HAP-1 (cell line): ENCODE results near the gene ACVR2B.

Source experiments
- DNase-seq, 2 experiments: peaks; one replicate each; pipeline ENCODE4 v3.0.0-alpha.2; 2016 to 2020; ENCODE audit warnings: low spot score in 2 of 2
- H3K27me3 ChIP-seq: fragments of 250-450 bp; sonication (Bioruptor Pico); 2 replicates; pipeline ENCODE4 v1.5.1; 2020; ENCODE audit warnings: low read depth, mild to moderate bottlenecking, moderate library complexity
- H3K36me3 ChIP-seq: fragments of 250-450 bp; sonication (Bioruptor Pico); replicated peaks from 2 replicates; pipeline ENCODE4 v1.5.1; 2020; ENCODE audit warnings: mild to moderate bottlenecking
- H3K4me1 ChIP-seq: fragments of 250-450 bp; sonication (Bioruptor Pico); 2 replicates; pipeline ENCODE4 v1.5.1; 2020; ENCODE audit warnings: mild to moderate bottlenecking
- H3K4me3 ChIP-seq: fragments of 250-450 bp; sonication (Bioruptor Pico); 2 replicates; pipeline ENCODE4 v1.5.1; 2020; ENCODE audit warnings: mild to moderate bottlenecking, moderate library complexity
- H3K9me3 ChIP-seq: fragments of 250-450 bp; sonication (Bioruptor Pico); 2 replicates; pipeline ENCODE4 v1.5.1; 2020; ENCODE audit warnings: mild to moderate bottlenecking, moderate library complexity
- in situ Hi-C: fragments of 300-500 bp; cut with MboI; formaldehyde crosslinking; loops from 3 replicates; pipeline ENCODE4 v1.14.3; 2020; ENCODE audit warnings: low sequenced_read_pairs, inconsistent platforms, mixed read lengths

The ACVR2B gene

GRCh38 chr3:38471260-38471857 is 17.7 kb downstream of the ACVR2B start:
- H3K27me3 ChIP-seq, result no peaks in the 10 kb centered on the region
- in situ Hi-C loops, result no loop called here
- no peak overlapping the region for H3K4me3 ChIP-seq
- H3K36me3 ChIP-seq, result no peaks in the 10 kb centered on the region
- H3K4me1 ChIP-seq, result no peaks in the 10 kb centered on the region
- DNase-seq, result no peak
- H3K9me3 ChIP-seq, result peaks cover 7% of the 10 kb centered on the region; the same call in 1 of the 2 replicates

GRCh38 chr3:38472342-38472741 is 18.7 kb downstream of the ACVR2B start:
- in situ Hi-C loops, result no loop called here
- Histone ChIP-seq H3K36me3 (no peaks in the 10 kb centered on the region), H3K4me1 (no peaks in the 10 kb centered on the region), H3K4me3 (no peak overlapping the region), H3K27me3 (no peaks in the 10 kb centered on the region), H3K9me3 (peaks cover 5% of the 10 kb centered on the region; the same call in 1 of the 2 replicates)
- DNase-seq, result no peak

GRCh38 chr3:38473229-38473628 is 19.5 kb downstream of the ACVR2B start:
- in situ Hi-C loops, result no loop called here
- no peak overlapping the region for H3K4me3 ChIP-seq
- no peaks in the 10 kb centered on the region for H3K4me1 ChIP-seq
- H3K9me3 ChIP-seq, result peaks cover 5% of the 10 kb centered on the region; the same call in 1 of the 2 replicates
- H3K36me3 ChIP-seq, result no peaks in the 10 kb centered on the region
- DNase-seq, result no peak
- H3K27me3 ChIP-seq, result no peaks in the 10 kb centered on the region

GRCh38 chr3:38474928-38475605 is 21.4 kb downstream of the ACVR2B start:
- DNase-seq, result no peak
- H3K27me3 ChIP-seq, result no peaks in the 10 kb centered on the region
- H3K36me3 ChIP-seq, result peaks cover 11% of the 10 kb centered on the region
- H3K9me3 ChIP-seq, result no peaks in the 10 kb centered on the region
- H3K4me3 ChIP-seq, result no peak overlapping the region
- in situ Hi-C loops, result no loop called here
- H3K4me1 ChIP-seq, result no peaks in the 10 kb centered on the region

GRCh38 chr3:38475716-38476115 is 22.0 kb downstream of the ACVR2B start:
- H3K9me3 ChIP-seq, result no peaks in the 10 kb centered on the region
- H3K4me1 ChIP-seq, result no peaks in the 10 kb centered on the region
- in situ Hi-C loops, result no loop called here
- H3K4me3 ChIP-seq, result no peak overlapping the region
- peaks cover 18% of the 10 kb centered on the region for H3K36me3 ChIP-seq
- DNase-seq, result no peak
- H3K27me3 ChIP-seq, result no peaks in the 10 kb centered on the region

GRCh38 chr3:38476157-38476756 is 22.6 kb downstream of the ACVR2B start:
- Histone ChIP-seq H3K27me3 (no peaks in the 10 kb centered on the region), H3K4me3 (no peak overlapping the region), H3K9me3 (no peaks in the 10 kb centered on the region), H3K4me1 (no peaks in the 10 kb centered on the region), H3K36me3 (peaks cover 23% of the 10 kb centered on the region)
- no peak for DNase-seq
- in situ Hi-C loops, result no loop called here

GRCh38 chr3:38477057-38477820 is 23.5 kb downstream of the ACVR2B start:
- in situ Hi-C loops, result no loop called here
- Histone ChIP-seq H3K4me3 (no peak overlapping the region), H3K4me1 (no peaks in the 10 kb centered on the region), H3K36me3 (peaks cover 27% of the 10 kb centered on the region), H3K9me3 (no peaks in the 10 kb centered on the region), H3K27me3 (no peaks in the 10 kb centered on the region)
- DNase-seq, result no peak

- Histone ChIP-seq H3K27me3 (no peaks in the 10 kb centered on the region), H3K36me3 (peaks cover 34% of the 10 kb centered on the region), H3K4me3 (no peak overlapping the region), H3K9me3 (no peaks in the 10 kb centered on the region), H3K4me1 (no peaks in the 10 kb centered on the region)
- DNase-seq, result no peak
- in situ Hi-C loops, result no loop called here
Measured at GRCh38 chr3:38477839-38478450, 24.3 kb downstream of the ACVR2B start.

GRCh38 chr3:38478901-38479300 is 25.2 kb downstream of the ACVR2B start:
- Histone ChIP-seq H3K4me1 (no peaks in the 10 kb centered on the region), H3K9me3 (no peaks in the 10 kb centered on the region), H3K36me3 (peaks cover 36% of the 10 kb centered on the region), H3K4me3 (no peak overlapping the region), H3K27me3 (no peaks in the 10 kb centered on the region)
- in situ Hi-C loops, result no loop called here
- DNase-seq, result no peak

GRCh38 chr3:38479431-38480092 is 25.9 kb downstream of the ACVR2B start:
- in situ Hi-C loops, result loop anchor here (10.0 kb wide), 2 partner anchors 135 to 355 kb away; partner anchors contain the start of gene XYLB
- Histone ChIP-seq H3K27me3 (no peaks in the 10 kb centered on the region), H3K36me3 (peaks cover 38% of the 10 kb centered on the region), H3K4me3 (no peak overlapping the region), H3K4me1 (no peaks in the 10 kb centered on the region), H3K9me3 (no peaks in the 10 kb centered on the region)
- peak; percentile 17 to 67 for DNase-seq

- in situ Hi-C loops, result loop anchor here (10.0 kb wide), 2 partner anchors 135 to 355 kb away; partner anchors contain the start of gene XYLB
- no peaks in the 10 kb centered on the region for H3K9me3 ChIP-seq
- H3K4me1 ChIP-seq, result no peaks in the 10 kb centered on the region
- no peak for DNase-seq
- no peaks in the 10 kb centered on the region for H3K27me3 ChIP-seq
- H3K4me3 ChIP-seq, result no peak overlapping the region
- peaks cover 42% of the 10 kb centered on the region for H3K36me3 ChIP-seq
Measured at GRCh38 chr3:38480093-38480445, 26.4 kb downstream of the ACVR2B start.

- peaks cover 43% of the 10 kb centered on the region for H3K36me3 ChIP-seq
- in situ Hi-C loops, result loop anchor here (10.0 kb wide), 2 partner anchors 136 to 356 kb away; partner anchors contain the start of gene XYLB
Measured at GRCh38 chr3:38480930-38481329, 27.2 kb downstream of the ACVR2B start.

GRCh38 chr3:38482951-38483350 is 29.3 kb downstream of the ACVR2B start:
- in situ Hi-C loops, result loop anchor here (10.0 kb wide), 2 partner anchors 138 to 358 kb away; partner anchors contain the start of gene XYLB
- no peaks in the 10 kb centered on the region for H3K27me3 ChIP-seq
- no peaks in the 10 kb centered on the region for H3K4me1 ChIP-seq
- DNase-seq, result no peak
- H3K9me3 ChIP-seq, result no peaks in the 10 kb centered on the region
- H3K36me3 ChIP-seq, result peaks cover 43% of the 10 kb centered on the region
- H3K4me3 ChIP-seq, result no peak overlapping the region

More at GRCh38 chr3:38480930-38481329, 27.2 kb downstream of the ACVR2B start:
- no peaks in the 10 kb centered on the region for H3K9me3 ChIP-seq
- DNase-seq, result no peak
- no peak overlapping the region for H3K4me3 ChIP-seq
- H3K27me3 ChIP-seq, result no peaks in the 10 kb centered on the region
- H3K4me1 ChIP-seq, result no peaks in the 10 kb centered on the region
